Neural progenitor cell (in vitro differentiated cells): ENCODE measurements around the gene CD274.

ENCODE experiments used
- CTCF ChIP-seq: fragments of 200-600 bp; sonication (generic); IDR thresholded peaks from 2 replicates; pipeline ENCODE4 v1.5.1; 2017; ENCODE audit warnings: antibody characterized with exemption, mild to moderate bottlenecking
- EZH2 ChIP-seq: fragments of 200-600 bp; sonication (generic); IDR thresholded peaks from 2 replicates; pipeline ENCODE4 v1.6.1; 2017; ENCODE audit warnings: antibody characterized with exemption, mild to moderate bottlenecking, moderate library complexity
- EZH2phosphoT487 ChIP-seq: fragments of 200-600 bp; sonication (generic); IDR thresholded peaks from 2 replicates; pipeline ENCODE4 v1.6.1; 2017; ENCODE audit warnings: antibody characterized with exemption

GRCh38 chr9:5418481-5418880, 31.9 kb upstream of the CD274 start:
- TF ChIP-seq CTCF (no peak), EZH2phosphoT487 (no peak), EZH2 (no peak)
